Adrenal gland (tissue), 5 donors: ENCODE results near the gene COL15A1.

ENCODE experiments used
- POLR2A ChIP-seq, 2 donors: fragments of 450-650 bp; IDR thresholded peaks; one replicate each; pipeline ENCODE4 v1.6.1; 2017; ENCODE audit warnings: antibody characterized with exemption in 2 of 2, mild to moderate bottlenecking in 2 of 2, moderate library complexity in 1 of 2
- TF ChIP-seq, protein P1 (sequence below), 6 experiments: fragments of 450-650 bp in 4 of 6; fragments of 200-600 bp in 2 of 6; sonication (generic) in 1 of 6; IDR thresholded peaks; 1 replicate in 5 of 6; 2 replicates in 1 of 6; pipeline versions ENCODE4 v1.5.1 to v1.8.0; 2016 to 2021; ENCODE audit warnings: antibody characterized with exemption in 6 of 6, mild to moderate bottlenecking in 2 of 6, moderate library complexity in 1 of 6
- donor health status: DM: no; HTN: no; CAD: no.

DNA sequence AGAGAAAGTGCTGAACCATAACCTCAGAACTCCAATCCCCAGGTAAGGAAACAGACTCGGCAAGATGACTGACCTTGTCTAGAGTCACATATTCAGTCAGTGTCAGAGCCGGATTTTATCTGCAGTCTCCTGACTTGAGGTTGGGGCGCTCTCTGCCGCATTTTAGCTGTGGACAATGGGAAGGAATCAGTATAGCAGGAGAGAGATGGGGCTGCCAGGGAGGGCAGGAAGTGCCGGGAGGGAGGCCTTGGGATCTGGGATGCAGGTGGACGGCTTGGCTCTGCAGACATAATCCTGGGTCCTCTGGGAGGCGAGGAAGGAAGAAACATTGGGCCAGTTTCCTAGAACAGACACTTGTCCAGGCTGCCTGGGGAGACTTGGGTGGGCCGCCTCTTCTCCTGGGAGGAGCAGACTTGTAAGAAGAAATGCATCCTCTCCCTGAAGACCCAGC, 39.7 kb upstream of the COL15A1 start:
- TF ChIP-seq, protein P1, sequence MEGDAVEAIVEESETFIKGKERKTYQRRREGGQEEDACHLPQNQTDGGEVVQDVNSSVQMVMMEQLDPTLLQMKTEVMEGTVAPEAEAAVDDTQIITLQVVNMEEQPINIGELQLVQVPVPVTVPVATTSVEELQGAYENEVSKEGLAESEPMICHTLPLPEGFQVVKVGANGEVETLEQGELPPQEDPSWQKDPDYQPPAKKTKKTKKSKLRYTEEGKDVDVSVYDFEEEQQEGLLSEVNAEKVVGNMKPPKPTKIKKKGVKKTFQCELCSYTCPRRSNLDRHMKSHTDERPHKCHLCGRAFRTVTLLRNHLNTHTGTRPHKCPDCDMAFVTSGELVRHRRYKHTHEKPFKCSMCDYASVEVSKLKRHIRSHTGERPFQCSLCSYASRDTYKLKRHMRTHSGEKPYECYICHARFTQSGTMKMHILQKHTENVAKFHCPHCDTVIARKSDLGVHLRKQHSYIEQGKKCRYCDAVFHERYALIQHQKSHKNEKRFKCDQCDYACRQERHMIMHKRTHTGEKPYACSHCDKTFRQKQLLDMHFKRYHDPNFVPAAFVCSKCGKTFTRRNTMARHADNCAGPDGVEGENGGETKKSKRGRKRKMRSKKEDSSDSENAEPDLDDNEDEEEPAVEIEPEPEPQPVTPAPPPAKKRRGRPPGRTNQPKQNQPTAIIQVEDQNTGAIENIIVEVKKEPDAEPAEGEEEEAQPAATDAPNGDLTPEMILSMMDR (IDR thresholded peaks at IDR 0.05): no peak
- TF ChIP-seq POLR2A (IDR thresholded peaks at IDR 0.05): no peak
